K562 (cell line): ENCODE results near the gene ST8SIA1. TPM values are rescaled to one million over a fixed set of nuclear protein-coding genes. Genes with fewer than 3 reads are reported as not detected.

Experiments used
- ATAC-seq: fragments of 200-7000 bp; cut with Tn5 transposase; 3 replicates; pipeline ENCODE4 v1.9.1; 2020; ENCODE audit warnings: moderate library complexity
- BruUV-seq: library from RNA; stranded (reverse); fragments of 400-500 nt; replicated peaks from 2 replicates; lab custom pipeline; 2021; lab: Mats Ljungman, UMichigan
- CTCF ChIA-PET: fragments of 300-600 bp; formaldehyde crosslinking; extraction: SDS; loops from one replicate; lab custom pipeline; 2021; ENCODE audit warnings: low intra/inter-chr PET ratio; lab: Yijun Ruan, JAX
- POLR2A ChIA-PET: fragments of 300-600, 350-650 bp; sonication (Branson Sonifier 250); formaldehyde crosslinking; extraction: SDS; loops from one replicate; lab custom pipeline; 2021; ENCODE audit warnings: antibody characterized with exemption, inconsistent platforms; lab: Yijun Ruan, JAX
- DNase-seq, 4 experiments: peaks; one replicate each; pipeline versions ENCODE4 v3.0.0 to v3.0.0-alpha.2; 2011 to 2018; ENCODE audit warnings: low spot score in 3 of 4, mixed read lengths in 3 of 4; ENCODE audit errors: extremely low read depth in 1 of 4
- FAIRE-seq: peaks from 2 replicates; lab custom pipeline; 2011; peaks lifted over from hg19 to GRCh38; lab: Jason Lieb, UNC
- H2AFZ ChIP-seq: 2 replicates; pipeline ENCODE4 v1.6.0; 2011; ENCODE audit warnings: low read depth, low read length, control low read depth, inconsistent platforms
- H3K27ac ChIP-seq: fragments of 200-600 bp; 3 replicates; pipeline ENCODE4 v1.8.0; 2011; ENCODE audit warnings: low read depth, mild to moderate bottlenecking, control low read depth, inconsistent platforms, low read length, moderate library complexity, mixed read lengths; ENCODE audit errors: extremely low read depth
- H3K27me3 ChIP-seq, 2 experiments: fragments of 300-600 bp in 1 of 2; 2 replicates in 1 of 2; 3 replicates in 1 of 2; pipeline versions ENCODE4 v1.6.0 to v1.8.0; 2011; ENCODE audit warnings: inconsistent platforms in 2 of 2, low read length in 2 of 2, mild to moderate bottlenecking in 1 of 2, mixed read lengths in 1 of 2, moderate library complexity in 1 of 2; ENCODE audit not compliant: control insufficient read depth in 2 of 2, insufficient read depth in 2 of 2
- H3K36me3 ChIP-seq: fragments of 300-600 bp; 3 replicates; pipeline ENCODE4 v1.8.0; 2011; ENCODE audit warnings: mild to moderate bottlenecking, low read length, inconsistent platforms; ENCODE audit not compliant: control insufficient read depth, insufficient read depth
- H3K4me1 ChIP-seq, 2 experiments: fragments of 200-600 bp in 1 of 2; replicated peaks in 1 of 2; 2 replicates in 1 of 2; 3 replicates in 1 of 2; pipeline versions ENCODE4 v1.5.1 to v1.8.0; 2011; ENCODE audit warnings: inconsistent platforms in 2 of 2, low read length in 2 of 2, mild to moderate bottlenecking in 1 of 2, mixed read lengths in 1 of 2, moderate library complexity in 1 of 2; ENCODE audit not compliant: control insufficient read depth in 2 of 2, insufficient read depth in 2 of 2
- H3K4me2 ChIP-seq: 2 replicates; pipeline ENCODE4 v1.6.1; 2011; ENCODE audit warnings: low read length, control low read depth, inconsistent platforms, mixed read lengths; ENCODE audit not compliant: insufficient read depth
- H3K4me3 ChIP-seq: fragments of 200-600 bp; sonication (generic), shearing (Covaris generic); 2 replicates; pipeline ENCODE4 v1.5.1; 2016; ENCODE audit warnings: control low read depth, inconsistent platforms
- H3K79me2 ChIP-seq: fragments of 200-600 bp; 3 replicates; pipeline ENCODE4 v1.8.0; 2011; ENCODE audit warnings: low read length, inconsistent platforms; ENCODE audit not compliant: control insufficient read depth, insufficient read depth
- H3K9ac ChIP-seq, 2 experiments: 2 replicates each; pipeline versions ENCODE4 v1.6.0 to v1.6.1; 2011; ENCODE audit warnings: low read depth in 2 of 2, low read length in 2 of 2, control low read depth in 1 of 2, inconsistent platforms in 1 of 2, mild to moderate bottlenecking in 1 of 2, mixed read lengths in 1 of 2; ENCODE audit not compliant: insufficient read depth in 1 of 2
- H3K9me1 ChIP-seq: one replicate; pipeline ENCODE4 v1.6.0; 2011; ENCODE audit warnings: inconsistent platforms, mild to moderate bottlenecking, low read length, moderate library complexity; ENCODE audit not compliant: control insufficient read depth, insufficient read depth
- H3K9me3 ChIP-seq: replicated peaks from 2 replicates; pipeline ENCODE4 v1.5.1; 2011; ENCODE audit warnings: low read depth, low read length, inconsistent platforms; ENCODE audit not compliant: control insufficient read depth, insufficient read depth
- H4K20me1 ChIP-seq: replicated peaks from 2 replicates; pipeline ENCODE4 v1.6.1; 2011; ENCODE audit warnings: low read length, inconsistent platforms, mixed read lengths; ENCODE audit not compliant: control insufficient read depth, insufficient read depth
- ATF1 ChIP-seq, 2 experiments: fragments of 450-650 bp in 1 of 2; IDR thresholded peaks; 2 replicates each; pipeline ENCODE4 v1.6.1; 2016; ENCODE audit warnings: missing compliant biosample characterization in 1 of 2, missing genetic modification characterization in 1 of 2
- CC2D1A ChIP-seq: fragments of 450-650 bp; IDR thresholded peaks from 2 replicates; pipeline ENCODE4 v1.6.1; 2017; ENCODE audit warnings: mild to moderate bottlenecking
- CREBBP ChIP-seq: IDR thresholded peaks from one replicate; pipeline ENCODE4 v1.6.1; 2012; ENCODE audit warnings: low read depth, mild to moderate bottlenecking, control low read depth, inconsistent platforms, low read length
- KAT2B ChIP-seq: IDR thresholded peaks from one replicate; pipeline ENCODE4 v1.6.1; 2012; ENCODE audit warnings: low read depth, mild to moderate bottlenecking, control low read depth, inconsistent platforms, low read length, moderate library complexity
- SLC30A9 ChIP-seq: fragments of 250-450 bp; sonication (Bioruptor Pico); IDR thresholded peaks from 2 replicates; pipeline ENCODE4 v1.8.0; 2022; ENCODE audit warnings: mild to moderate bottlenecking, moderate library complexity
- SRSF1 ChIP-seq: fragments of 200-400 bp; formaldehyde crosslinking; IDR thresholded peaks from 2 replicates; pipeline ENCODE4 v1.6.1; 2017; ENCODE audit warnings: mild to moderate bottlenecking, low read depth, low read length, moderate library complexity
- THRAP3 ChIP-seq: fragments of 450-650 bp; IDR thresholded peaks from 2 replicates; pipeline ENCODE4 v1.6.1; 2016; ENCODE audit warnings: mild to moderate bottlenecking, inconsistent platforms, borderline replicate concordance
- ZBTB7A ChIP-seq: IDR thresholded peaks from 2 replicates; pipeline ENCODE4 v1.6.1; 2011; ENCODE audit warnings: low read depth, mild to moderate bottlenecking, low read length, moderate library complexity, borderline replicate concordance; ENCODE audit not compliant: control insufficient read depth
- ZNF583 ChIP-seq: fragments of 250-450 bp; sonication (Bioruptor Pico); IDR thresholded peaks from 2 replicates; pipeline ENCODE4 v1.4.0; 2020
- ZNF778 ChIP-seq: fragments of 450-650 bp; formaldehyde crosslinking; IDR thresholded peaks from 2 replicates; pipeline ENCODE4 v1.4.0; 2020; ENCODE audit warnings: mild to moderate bottlenecking, moderate library complexity
- WGBS: fragments of 100-300 bp; shearing (Covaris generic); methylation state at CpG from one replicate; pipeline ENCODE4 v1.1.6; 2016; ENCODE audit warnings: low coverage, mixed read lengths; ENCODE audit not compliant: insufficient coverage; ENCODE audit errors: missing lambda C conversion rate; 5-methylcytosine and 5-hydroxymethylcytosine counted together
- in situ Hi-C: fragments of 300-500 bp; cut with MboI; formaldehyde crosslinking; loops from 4 replicates; pipeline ENCODE4 v1.15.0; 2018; ENCODE audit warnings: inconsistent platforms, mixed read lengths
- intact Hi-C: fragments of 100-400 bp; cut with micrococcal nuclease; formaldehyde crosslinking; loops from 2 replicates; pipeline ENCODE4 v1.14.2; 2022
- polyA plus RNA-seq, 8 experiments: library from polyadenylated mRNA; depleted of rRNA in 4 of 8; stranded (reverse) in 5 of 8; unstranded in 3 of 8; fragments of >200 nt; fragmentation: Nextera tagmentation in 2 of 8; fragmentation: Illumina TruSeq in 1 of 8; extraction: Ambion mirVana in 2 of 8; extraction: Trizol in 1 of 8; gene quantifications; 2 replicates each; pipeline versions ENCODE4 v1.2.1 to v1.2.3, GENCODE V29; 2011 to 2014; ENCODE audit warnings: inconsistent platforms in 1 of 8, missing spikeins in 1 of 8
- total RNA-seq, 7 experiments: library from RNA; depleted of rRNA in 6 of 7; stranded (reverse); fragments of >200 nt in 6 of 7; fragmentation: Illumina TruSeq in 2 of 7; extraction: Trizol in 2 of 7; gene quantifications; 2 replicates each; pipeline versions ENCODE4 v1.2.1 to v1.2.3, GENCODE V29; 2011 to 2021; ENCODE audit warnings: low replicate concordance in 1 of 7
- TF ChIP-seq, protein P1 (sequence below): fragments of 150-350 bp; IDR thresholded peaks from 2 replicates; pipeline ENCODE4 v1.6.1; 2014; ENCODE audit warnings: low read depth, mild to moderate bottlenecking, low read length, borderline replicate concordance

ST8SIA1 gene
- total and polyA plus RNA-seq, 9 of the 15 experiments (the other 6 are each of a cell fraction or from before 2014, with no cell fraction given), result 0.86 to 26.3 (median 4.3) TPM

DNA sequence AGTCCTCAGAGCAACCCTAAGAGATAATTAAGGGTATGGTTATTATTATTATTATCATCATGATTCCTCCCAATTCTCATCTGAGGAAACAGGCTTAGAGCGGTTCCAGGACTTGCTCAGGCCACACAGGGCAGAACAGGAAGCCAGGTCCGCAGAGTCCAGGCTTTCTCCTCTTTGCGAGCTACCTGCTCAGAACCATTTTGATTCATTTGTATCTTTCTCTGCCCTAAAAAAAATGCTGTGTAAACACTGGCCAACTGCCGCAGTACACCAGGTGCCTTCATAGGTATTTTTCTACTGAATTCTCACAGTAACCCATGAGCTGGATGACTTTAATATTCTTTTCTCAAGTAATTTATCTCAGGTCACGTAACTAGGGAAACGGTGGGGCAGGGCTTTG is 45.3 kb downstream of the ST8SIA1 start:
- TF ChIP-seq KAT2B (no peak), ATF1 (CRISPR knock-in tag; IDR thresholded peaks at IDR 0.05) (no peak), ATF1 (tag; IDR thresholded peaks at IDR 0.05) (no peak), CC2D1A (no peak), ZNF583 (CRISPR knock-in tag) (no peak), SLC30A9 (CRISPR knock-in tag) (no peak), THRAP3 (no peak), SRSF1 (no peak), ZNF778 (no peak), CREBBP (no peak), ZBTB7A (no peak)
- TF ChIP-seq, protein P1, sequence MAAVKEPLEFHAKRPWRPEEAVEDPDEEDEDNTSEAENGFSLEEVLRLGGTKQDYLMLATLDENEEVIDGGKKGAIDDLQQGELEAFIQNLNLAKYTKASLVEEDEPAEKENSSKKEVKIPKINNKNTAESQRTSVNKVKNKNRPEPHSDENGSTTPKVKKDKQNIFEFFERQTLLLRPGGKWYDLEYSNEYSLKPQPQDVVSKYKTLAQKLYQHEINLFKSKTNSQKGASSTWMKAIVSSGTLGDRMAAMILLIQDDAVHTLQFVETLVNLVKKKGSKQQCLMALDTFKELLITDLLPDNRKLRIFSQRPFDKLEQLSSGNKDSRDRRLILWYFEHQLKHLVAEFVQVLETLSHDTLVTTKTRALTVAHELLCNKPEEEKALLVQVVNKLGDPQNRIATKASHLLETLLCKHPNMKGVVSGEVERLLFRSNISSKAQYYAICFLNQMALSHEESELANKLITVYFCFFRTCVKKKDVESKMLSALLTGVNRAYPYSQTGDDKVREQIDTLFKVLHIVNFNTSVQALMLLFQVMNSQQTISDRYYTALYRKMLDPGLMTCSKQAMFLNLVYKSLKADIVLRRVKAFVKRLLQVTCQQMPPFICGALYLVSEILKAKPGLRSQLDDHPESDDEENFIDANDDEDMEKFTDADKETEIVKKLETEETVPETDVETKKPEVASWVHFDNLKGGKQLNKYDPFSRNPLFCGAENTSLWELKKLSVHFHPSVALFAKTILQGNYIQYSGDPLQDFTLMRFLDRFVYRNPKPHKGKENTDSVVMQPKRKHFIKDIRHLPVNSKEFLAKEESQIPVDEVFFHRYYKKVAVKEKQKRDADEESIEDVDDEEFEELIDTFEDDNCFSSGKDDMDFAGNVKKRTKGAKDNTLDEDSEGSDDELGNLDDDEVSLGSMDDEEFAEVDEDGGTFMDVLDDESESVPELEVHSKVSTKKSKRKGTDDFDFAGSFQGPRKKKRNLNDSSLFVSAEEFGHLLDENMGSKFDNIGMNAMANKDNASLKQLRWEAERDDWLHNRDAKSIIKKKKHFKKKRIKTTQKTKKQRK, result no peak
- Histone ChIP-seq H3K9ac (no peak overlapping the region), H3K36me3 (no peaks in the 10 kb centered on the region), H3K27ac (no peak overlapping the region), H3K9me1 (no peaks in the 10 kb centered on the region), H4K20me1 (no peaks in the 10 kb centered on the region), H3K4me1 (no peaks in the 10 kb centered on the region), H3K27me3 (no peaks in the 10 kb centered on the region; a peak in 1 of 5 replicates), H3K9me3 (no peaks in the 10 kb centered on the region), H3K79me2 (no peaks in the 10 kb centered on the region), H2AFZ (no peak overlapping the region), H3K4me2 (no peak overlapping the region), H3K4me3 (no peak overlapping the region)
- intact Hi-C loops, result no loop called here
- no peak for ATAC-seq
- CTCF ChIA-PET, result no interaction called here
- BruUV-seq, result no TSS peak
- WGBS, result 2% methylated on average over 6 of the region's 6 CpGs
- in situ Hi-C loops, result no loop called here
- no peak for DNase-seq
- FAIRE-seq, result no peak
- POLR2A ChIA-PET, result no interaction called here
